GM21723 (cell line): ENCODE results near the gene ANKRD62.

Experiments
- ATAC-seq: cut with Tn5 transposase; IDR thresholded peaks from one replicate; pipeline ENCODE4 v1.9.1; 2021; ENCODE audit warnings: mild to moderate bottlenecking, moderate library complexity; ENCODE audit not compliant: unreplicated experiment

Gene ANKRD62

GRCh38 chr18:12093520-12094257 is at the start of gene ANKRD62:
Gene ANKRD62 (plus strand): TSS chr18:12093843. CDS start chr18:12094018, 175 bp downstream.
- no peak for ATAC-seq

- no peak for ATAC-seq
Measured at GRCh38 chr18:12044591-12044990, 49.1 kb upstream of the ANKRD62 start.

GRCh38 chr18:12046046-12046750 is 47.4 kb upstream of the ANKRD62 start:
- no peak for ATAC-seq

GRCh38 chr18:12046751-12047335 is 46.8 kb upstream of the ANKRD62 start:
- ATAC-seq = no peak

GRCh38 chr18:12048010-12048826 is 45.4 kb upstream of the ANKRD62 start:
- ATAC-seq = no peak

GRCh38 chr18:12048827-12049175 is 44.8 kb upstream of the ANKRD62 start:
- ATAC-seq = no peak

GRCh38 chr18:12049978-12050811 is 43.4 kb upstream of the ANKRD62 start:
- peak; percentile 94 for ATAC-seq

- ATAC-seq = no peak
Measured at GRCh38 chr18:12052866-12053265, 40.8 kb upstream of the ANKRD62 start.

- peak; percentile 50 for ATAC-seq
Measured at GRCh38 chr18:12053289-12053688, 40.4 kb upstream of the ANKRD62 start.

- ATAC-seq = no peak
Measured at GRCh38 chr18:12056034-12056883, 37.4 kb upstream of the ANKRD62 start.

GRCh38 chr18:12056884-12057402 is 36.7 kb upstream of the ANKRD62 start:
- ATAC-seq = no peak

- ATAC-seq = no peak
Measured at GRCh38 chr18:12057419-12058039, 36.1 kb upstream of the ANKRD62 start.

GRCh38 chr18:12059334-12060181 is 34.1 kb upstream of the ANKRD62 start:
- no peak for ATAC-seq

GRCh38 chr18:12060182-12060870 is 33.3 kb upstream of the ANKRD62 start:
- no peak for ATAC-seq

- no peak for ATAC-seq
Measured at GRCh38 chr18:12061685-12062084, 32.0 kb upstream of the ANKRD62 start.

- ATAC-seq = no peak
Measured at GRCh38 chr18:12062974-12063373, 30.7 kb upstream of the ANKRD62 start.

GRCh38 chr18:12064086-12064763 is 29.4 kb upstream of the ANKRD62 start:
- ATAC-seq = no peak
